ENCODE data around the gene MYLK3. TPM values are rescaled to one million over a fixed set of nuclear protein-coding genes. Genes with fewer than 3 reads are reported as not detected.
"Not testable (repeated sequence)": the region's sequence is repeated elsewhere in the genome, so short reads cannot be mapped to it uniquely, and the experiment has no call there.

MYLK3 gene
- polyA plus RNA-seq, 3 donors, result 0.32 TPM; not detected in 2

- peaks cover 22 to 31% of the 10 kb centered on the region in 2 donors for H3K4me1 ChIP-seq (ENCODE audit: control insufficient read depth in 1 of 2, insufficient read depth in 2 of 2, low read length in 2 of 2)
- no peaks in the 10 kb centered on the region for H4K20me1 ChIP-seq (ENCODE audit: insufficient read depth, low read length)
- Mint-ChIP-seq H3K4me1 (peaks cover 31% of the 10 kb centered on the region), H3K27me3 (ENCODE audit: low read depth in 3 of 3) (peaks cover 0 to 1% (median under 1%) of the 10 kb centered on the region in 3 donors), H3K27ac (no peak overlapping the region), H3K4me3 (no peak overlapping the region), H3K36me3 (no peaks in the 10 kb centered on the region), H3K9me3 (peaks cover 2 to 8% (median 4%) of the 10 kb centered on the region in 7 donors)
- H3K27ac ChIP-seq (ENCODE audit: low read depth in 1 of 2, low read length in 2 of 2), result no peak overlapping the region
- 100% methylated on average over 1 of the region's 3 CpGs for WGBS (ENCODE audit: insufficient coverage)
- intact Hi-C loops (cut with micrococcal nuclease), result loop anchor here in 1 of 2 donors (5.0 kb wide), 1 partner anchor 98 kb away; the partner anchor contains the start of genes ORC6 and VPS35
- TF ChIP-seq, protein P1, sequence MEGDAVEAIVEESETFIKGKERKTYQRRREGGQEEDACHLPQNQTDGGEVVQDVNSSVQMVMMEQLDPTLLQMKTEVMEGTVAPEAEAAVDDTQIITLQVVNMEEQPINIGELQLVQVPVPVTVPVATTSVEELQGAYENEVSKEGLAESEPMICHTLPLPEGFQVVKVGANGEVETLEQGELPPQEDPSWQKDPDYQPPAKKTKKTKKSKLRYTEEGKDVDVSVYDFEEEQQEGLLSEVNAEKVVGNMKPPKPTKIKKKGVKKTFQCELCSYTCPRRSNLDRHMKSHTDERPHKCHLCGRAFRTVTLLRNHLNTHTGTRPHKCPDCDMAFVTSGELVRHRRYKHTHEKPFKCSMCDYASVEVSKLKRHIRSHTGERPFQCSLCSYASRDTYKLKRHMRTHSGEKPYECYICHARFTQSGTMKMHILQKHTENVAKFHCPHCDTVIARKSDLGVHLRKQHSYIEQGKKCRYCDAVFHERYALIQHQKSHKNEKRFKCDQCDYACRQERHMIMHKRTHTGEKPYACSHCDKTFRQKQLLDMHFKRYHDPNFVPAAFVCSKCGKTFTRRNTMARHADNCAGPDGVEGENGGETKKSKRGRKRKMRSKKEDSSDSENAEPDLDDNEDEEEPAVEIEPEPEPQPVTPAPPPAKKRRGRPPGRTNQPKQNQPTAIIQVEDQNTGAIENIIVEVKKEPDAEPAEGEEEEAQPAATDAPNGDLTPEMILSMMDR (IDR thresholded peaks at IDR 0.05), result no peak
- no peak overlapping the region for H3K4me2 ChIP-seq (replicated peaks; ENCODE audit: extremely low read depth, low read length, poor library complexity, severe bottlenecking)
- H3K79me2 ChIP-seq (ENCODE audit: insufficient read depth, low read length), result no peaks in the 10 kb centered on the region
- H3K4me3 ChIP-seq (replicated peaks in 1 of 3; ENCODE audit: low read depth in 2 of 3, low read length in 3 of 3), result no peak overlapping the region
- H2AFZ ChIP-seq (ENCODE audit: insufficient read depth, low read depth, low read length, poor library complexity, severe bottlenecking), result no peak overlapping the region
- no peaks in the 10 kb centered on the region for H3K27me3 ChIP-seq (ENCODE audit: control insufficient read depth in 2 of 2, insufficient read depth in 2 of 2, low read length in 2 of 2)
- H3K36me3 ChIP-seq (replicated peaks in 1 of 2; ENCODE audit: control insufficient read depth in 1 of 2, insufficient read depth in 2 of 2, low read length in 2 of 2), result no peaks in the 10 kb centered on the region
- no peak overlapping the region for H3K9ac ChIP-seq (ENCODE audit: insufficient read depth, low read length, poor library complexity, severe bottlenecking)
- H3K9me3 ChIP-seq (replicated peaks in 1 of 2; ENCODE audit: control insufficient read depth in 1 of 2, insufficient read depth in 1 of 2, low read length in 2 of 2), result no peaks in the 10 kb centered on the region
- no peak for DNase-seq
These were observed 37.1 kb upstream of the MYLK3 start for GRCh38 chr16:46785076-46785845.

- H3K4me1 ChIP-seq (ENCODE audit: control insufficient read depth in 1 of 2, insufficient read depth in 2 of 2, low read length in 2 of 2), result peaks cover 20 to 26% of the 10 kb centered on the region in 2 donors
- intact Hi-C loops (cut with micrococcal nuclease); H3K4me3 Mint-ChIP-seq; H3K4me3 ChIP-seq (replicated peaks in 1 of 3; ENCODE audit: low read depth in 2 of 3, low read length in 3 of 3); H3K36me3 ChIP-seq (replicated peaks in 1 of 2; ENCODE audit: control insufficient read depth in 1 of 2, insufficient read depth in 2 of 2, low read length in 2 of 2); DNase-seq; H3K79me2 ChIP-seq (ENCODE audit: insufficient read depth, low read length); H3K4me2 ChIP-seq (replicated peaks; ENCODE audit: extremely low read depth, low read length, poor library complexity, severe bottlenecking); H3K27me3 Mint-ChIP-seq (ENCODE audit: low read depth in 3 of 3); H3K27ac ChIP-seq (ENCODE audit: low read depth in 1 of 2, low read length in 2 of 2); H3K9me3 ChIP-seq (replicated peaks in 1 of 2; ENCODE audit: control insufficient read depth in 1 of 2, insufficient read depth in 1 of 2, low read length in 2 of 2); H3K9me3 Mint-ChIP-seq; H3K36me3 Mint-ChIP-seq; H2AFZ ChIP-seq (ENCODE audit: insufficient read depth, low read depth, low read length, poor library complexity, severe bottlenecking); H3K27me3 ChIP-seq (ENCODE audit: control insufficient read depth in 2 of 2, insufficient read depth in 2 of 2, low read length in 2 of 2); H3K9ac ChIP-seq (ENCODE audit: insufficient read depth, low read length, poor library complexity, severe bottlenecking); H4K20me1 ChIP-seq (ENCODE audit: insufficient read depth, low read length): not testable (repeated sequence)
- WGBS (ENCODE audit: insufficient coverage), result no CpG with 5 or more reads among the region's 2 CpGs
- Mint-ChIP-seq H3K4me1 (peaks cover 28% of the 10 kb centered on the region), H3K27ac (peak overlapping the region in 1 of 7 donors; percentile 1)
These were observed 36.4 kb upstream of the MYLK3 start for GRCh38 chr16:46784569-46784968.
